C4-2B (cell line): Measurements from ENCODE around the gene C16orf74.

Source experiments
- H3K27ac ChIP-seq: fragments of 450-650 bp; 2 replicates; pipeline ENCODE4 v1.5.1; 2017
- ZFX ChIP-seq: fragments of 450-650 bp; IDR thresholded peaks from 2 replicates; pipeline ENCODE4 v1.6.1; 2017
- TF ChIP-seq, protein P1 (sequence below): fragments of 450-650 bp; conservative IDR thresholded peaks from 2 replicates; pipeline ENCODE4 v1.5.1; 2017; ENCODE audit warnings: mild to moderate bottlenecking

C16orf74 gene

DNA sequence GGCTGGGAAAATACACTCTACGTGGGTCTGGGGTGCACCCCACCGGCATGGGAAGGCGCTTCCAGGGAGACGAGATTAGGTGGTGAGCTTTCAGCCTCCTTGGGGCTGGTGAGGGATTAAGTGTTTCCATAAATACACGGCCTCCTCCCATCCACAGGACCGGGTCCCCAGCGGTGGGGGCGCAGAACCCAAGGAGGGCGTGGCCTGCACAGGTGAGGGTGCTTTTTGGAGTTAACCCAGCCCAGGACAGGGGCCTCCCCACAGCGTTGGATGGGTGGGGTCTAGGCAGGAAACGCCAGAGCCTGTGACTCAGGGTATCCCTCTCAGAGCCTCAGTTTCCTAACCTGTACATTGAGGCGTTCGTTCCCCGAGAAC lies 1.1 kb downstream of the C16orf74 start:
- TF ChIP-seq ZFX: no peak
- TF ChIP-seq, protein P1, sequence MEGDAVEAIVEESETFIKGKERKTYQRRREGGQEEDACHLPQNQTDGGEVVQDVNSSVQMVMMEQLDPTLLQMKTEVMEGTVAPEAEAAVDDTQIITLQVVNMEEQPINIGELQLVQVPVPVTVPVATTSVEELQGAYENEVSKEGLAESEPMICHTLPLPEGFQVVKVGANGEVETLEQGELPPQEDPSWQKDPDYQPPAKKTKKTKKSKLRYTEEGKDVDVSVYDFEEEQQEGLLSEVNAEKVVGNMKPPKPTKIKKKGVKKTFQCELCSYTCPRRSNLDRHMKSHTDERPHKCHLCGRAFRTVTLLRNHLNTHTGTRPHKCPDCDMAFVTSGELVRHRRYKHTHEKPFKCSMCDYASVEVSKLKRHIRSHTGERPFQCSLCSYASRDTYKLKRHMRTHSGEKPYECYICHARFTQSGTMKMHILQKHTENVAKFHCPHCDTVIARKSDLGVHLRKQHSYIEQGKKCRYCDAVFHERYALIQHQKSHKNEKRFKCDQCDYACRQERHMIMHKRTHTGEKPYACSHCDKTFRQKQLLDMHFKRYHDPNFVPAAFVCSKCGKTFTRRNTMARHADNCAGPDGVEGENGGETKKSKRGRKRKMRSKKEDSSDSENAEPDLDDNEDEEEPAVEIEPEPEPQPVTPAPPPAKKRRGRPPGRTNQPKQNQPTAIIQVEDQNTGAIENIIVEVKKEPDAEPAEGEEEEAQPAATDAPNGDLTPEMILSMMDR: no peak
- H3K27ac ChIP-seq: no peak overlapping the region

DNA sequence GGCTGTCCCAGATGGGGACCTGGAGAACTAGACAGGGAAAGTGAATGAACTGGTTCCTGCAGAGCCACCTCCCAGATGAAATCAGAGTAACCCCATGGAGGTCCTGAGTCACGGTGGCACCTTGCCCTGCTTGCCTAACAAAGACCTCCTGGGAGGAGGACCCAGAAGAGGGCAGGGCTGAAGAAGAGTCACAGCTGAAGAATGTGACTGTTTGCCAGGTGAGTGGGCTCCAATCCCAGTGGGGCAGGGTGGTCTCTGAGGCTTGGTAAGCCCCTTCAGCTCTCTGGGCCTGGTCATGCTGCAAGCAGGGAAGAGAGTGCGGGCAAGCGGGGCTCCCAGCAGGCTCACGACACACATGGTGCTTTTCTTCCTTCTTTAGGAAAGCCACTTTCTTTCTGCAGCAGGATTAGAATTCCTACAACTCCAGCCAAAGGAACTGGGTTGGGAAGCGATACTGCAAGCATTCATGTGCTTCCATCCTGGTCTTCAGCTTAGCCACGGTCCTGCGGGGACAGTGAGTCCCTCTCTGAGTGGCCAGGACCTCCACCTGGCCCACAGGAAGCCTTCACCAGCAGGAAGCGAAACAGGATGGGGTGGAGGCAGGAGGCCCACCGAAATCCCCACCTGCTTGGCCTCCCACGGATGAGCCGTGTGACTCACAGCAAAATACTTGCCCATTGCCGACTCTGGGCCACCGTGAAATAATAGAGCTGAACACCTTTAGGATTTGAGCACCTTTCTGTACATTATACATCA lies 4.3 kb downstream of the C16orf74 start:
- H3K27ac ChIP-seq: no peak overlapping the region
- no peak for TF ChIP-seq ZFX
- TF ChIP-seq, protein P1: no peak

DNA sequence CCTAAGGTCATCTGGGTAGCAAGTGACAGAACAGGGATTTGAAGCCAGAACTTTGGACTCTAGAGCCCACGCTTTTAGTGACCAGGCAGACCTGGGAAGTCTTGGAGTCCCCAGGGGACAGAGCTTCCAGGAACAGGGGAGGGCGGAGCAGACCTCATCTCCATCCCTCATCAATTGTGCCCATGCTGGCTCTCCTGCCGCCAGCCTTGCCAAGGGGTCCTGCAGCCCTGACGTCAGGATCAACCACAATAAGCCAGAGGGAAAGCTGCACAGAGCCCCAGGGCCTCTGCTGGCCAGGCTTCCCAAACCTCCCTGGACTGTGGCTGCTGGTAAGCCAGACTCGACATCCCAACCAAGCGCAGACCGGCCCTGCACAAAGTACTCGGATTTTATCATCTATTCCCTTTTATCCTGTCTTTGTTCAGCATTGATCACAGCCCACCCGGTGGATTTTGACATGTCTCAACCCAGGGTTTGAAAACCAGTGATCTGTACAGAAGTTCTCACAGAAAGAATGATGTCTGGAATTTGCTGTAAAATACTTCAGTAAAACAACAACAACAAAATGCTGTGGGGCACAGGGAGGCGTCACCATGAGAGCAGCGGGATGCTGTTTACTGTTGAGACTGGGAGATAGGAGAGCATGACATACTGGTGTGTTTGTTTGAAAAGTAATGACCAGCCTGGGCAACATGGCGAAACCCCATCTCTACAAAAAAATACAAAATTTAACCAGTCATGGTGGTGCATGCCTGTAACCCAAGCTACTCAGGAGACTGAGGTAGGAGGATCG lies 11.8 kb downstream of the C16orf74 start:
- H3K27ac ChIP-seq: no peak overlapping the region
- TF ChIP-seq ZFX: no peak

DNA sequence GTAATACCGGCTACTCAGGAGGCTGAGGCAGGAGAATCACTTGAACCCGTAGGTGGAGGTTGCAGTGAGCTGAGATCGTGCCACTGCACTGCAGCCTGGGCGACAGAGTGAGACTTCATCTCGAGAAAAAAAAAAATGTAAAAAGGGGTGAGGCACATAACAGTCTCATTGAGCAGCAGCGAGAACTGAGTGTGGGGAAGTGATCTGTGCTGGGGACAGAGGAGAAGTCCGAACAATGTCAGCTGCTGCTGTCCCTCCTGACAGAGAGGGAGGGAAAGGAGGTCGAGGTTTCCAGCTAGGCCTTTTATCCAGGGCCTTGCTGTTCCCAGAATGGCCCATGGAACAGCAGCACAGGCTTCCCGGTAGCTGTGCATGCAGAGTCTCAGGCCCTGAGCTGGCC lies 14.0 kb downstream of the C16orf74 start:
- H3K27ac ChIP-seq: no peak overlapping the region
- TF ChIP-seq ZFX: no peak
- TF ChIP-seq, protein P1: no peak

DNA sequence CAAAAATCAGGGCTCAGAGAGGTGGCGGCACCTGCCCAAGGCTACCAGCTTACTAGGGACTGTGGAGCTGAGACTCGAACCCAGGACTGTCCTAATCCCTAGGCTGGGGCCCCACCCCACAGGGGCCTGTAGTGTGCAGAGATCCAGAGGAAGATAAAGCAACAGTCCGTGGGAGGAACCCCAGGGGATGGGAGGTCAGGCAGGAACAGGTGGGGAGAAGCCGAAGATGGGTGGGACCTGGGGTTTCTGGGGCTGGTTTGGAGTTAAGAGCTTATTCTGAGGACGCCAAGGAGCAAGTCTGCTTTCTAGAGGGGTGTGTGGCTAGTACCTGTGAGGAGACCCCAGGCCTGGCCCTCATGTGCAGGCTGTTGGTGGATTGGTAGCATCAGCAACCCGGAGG lies 14.9 kb downstream of the C16orf74 start:
- H3K27ac ChIP-seq: no peak overlapping the region
- TF ChIP-seq, protein P1: no peak
- TF ChIP-seq ZFX: no peak

DNA sequence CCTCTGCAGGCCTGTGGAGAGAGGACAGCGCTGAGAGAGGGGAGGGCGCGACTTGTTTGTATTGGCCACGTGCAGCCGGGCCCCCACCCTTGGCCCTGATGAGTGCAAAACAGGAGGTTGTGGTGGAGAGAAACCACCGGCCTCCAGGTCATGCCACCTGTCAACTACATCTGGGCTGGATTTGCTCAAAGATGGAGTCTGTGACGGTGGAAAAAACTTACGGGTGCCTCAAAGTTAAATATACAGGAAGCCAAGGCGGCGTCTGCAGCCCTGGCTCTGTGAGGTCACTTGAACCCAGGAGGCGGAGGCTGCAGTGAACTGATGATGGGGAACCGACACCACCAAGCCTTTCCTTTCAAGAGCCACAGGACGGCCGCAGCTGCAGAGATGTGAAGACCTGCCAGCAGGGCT lies 15.7 kb downstream of the C16orf74 start:
- TF ChIP-seq ZFX: no peak
- TF ChIP-seq, protein P1: no peak
- H3K27ac ChIP-seq: no peak overlapping the region

DNA sequence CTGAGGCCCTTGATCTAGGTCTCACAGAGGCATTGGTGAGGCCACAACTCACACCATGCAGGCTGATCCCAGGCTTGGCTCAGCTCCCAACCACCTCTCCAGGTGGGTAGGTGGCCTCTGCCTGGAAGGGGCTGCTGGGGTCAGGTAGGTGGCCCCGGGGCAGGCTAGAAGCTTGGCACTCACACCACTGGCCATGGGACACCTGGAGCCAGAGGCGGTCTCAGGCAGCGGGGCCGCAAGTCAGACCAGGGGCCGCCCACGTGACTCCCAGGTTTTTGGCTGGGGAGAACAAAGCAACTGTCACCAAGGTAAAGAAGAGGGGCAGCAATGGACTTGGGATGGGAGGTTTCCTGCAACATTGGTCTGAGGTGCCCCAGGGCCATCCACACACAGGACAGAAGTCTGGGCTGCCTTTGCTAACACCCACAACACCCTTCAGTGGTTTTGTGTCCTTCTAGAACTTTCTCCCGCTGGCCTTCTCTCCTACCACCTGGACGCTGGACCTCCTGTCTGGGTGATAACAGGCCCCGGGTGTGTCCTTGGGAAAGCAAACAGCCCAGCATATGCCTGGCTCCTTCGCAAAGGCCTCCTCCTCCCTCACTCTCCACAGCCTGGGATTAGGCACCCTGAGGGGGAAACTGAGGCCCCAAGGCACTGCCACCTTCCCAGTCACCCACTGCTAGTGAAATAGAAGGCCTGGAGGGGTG lies 16.4 kb downstream of the C16orf74 start:
- no peak overlapping the region for H3K27ac ChIP-seq
- TF ChIP-seq ZFX: no peak
- TF ChIP-seq, protein P1: no peak
